Measurements from ENCODE around the gene CEACAM3.

DNA sequence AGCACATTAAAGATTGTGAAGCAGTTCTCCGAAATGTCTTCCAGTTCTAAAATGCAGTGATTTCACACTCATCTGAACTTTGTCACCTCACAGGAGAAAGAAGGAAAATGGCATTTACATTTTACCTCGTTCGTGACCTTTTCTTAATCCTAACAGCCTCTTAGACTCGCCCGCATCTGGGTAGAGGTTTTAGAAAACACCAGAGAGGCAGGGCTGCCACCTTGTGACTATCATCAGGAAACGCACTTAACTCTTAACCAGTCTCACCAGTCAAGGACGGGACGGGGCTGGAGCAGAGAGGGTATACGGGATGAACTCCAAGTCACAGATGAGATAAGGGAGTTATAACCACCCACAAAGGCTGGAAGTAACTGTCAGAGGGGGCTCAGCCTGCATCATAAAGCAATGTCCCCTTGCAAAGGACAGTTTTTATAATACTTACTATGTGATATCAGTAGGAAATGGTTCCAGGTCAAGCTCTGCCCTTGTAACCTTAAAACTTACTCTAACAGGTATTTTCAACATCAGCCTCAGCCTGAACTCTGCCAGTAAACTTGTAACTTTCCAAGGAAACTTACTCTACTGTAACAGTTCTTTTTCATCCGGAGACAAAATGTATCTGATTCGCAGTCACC is 49.7 kb upstream of the CEACAM3 start:
- TF ChIP-seq, protein P1, sequence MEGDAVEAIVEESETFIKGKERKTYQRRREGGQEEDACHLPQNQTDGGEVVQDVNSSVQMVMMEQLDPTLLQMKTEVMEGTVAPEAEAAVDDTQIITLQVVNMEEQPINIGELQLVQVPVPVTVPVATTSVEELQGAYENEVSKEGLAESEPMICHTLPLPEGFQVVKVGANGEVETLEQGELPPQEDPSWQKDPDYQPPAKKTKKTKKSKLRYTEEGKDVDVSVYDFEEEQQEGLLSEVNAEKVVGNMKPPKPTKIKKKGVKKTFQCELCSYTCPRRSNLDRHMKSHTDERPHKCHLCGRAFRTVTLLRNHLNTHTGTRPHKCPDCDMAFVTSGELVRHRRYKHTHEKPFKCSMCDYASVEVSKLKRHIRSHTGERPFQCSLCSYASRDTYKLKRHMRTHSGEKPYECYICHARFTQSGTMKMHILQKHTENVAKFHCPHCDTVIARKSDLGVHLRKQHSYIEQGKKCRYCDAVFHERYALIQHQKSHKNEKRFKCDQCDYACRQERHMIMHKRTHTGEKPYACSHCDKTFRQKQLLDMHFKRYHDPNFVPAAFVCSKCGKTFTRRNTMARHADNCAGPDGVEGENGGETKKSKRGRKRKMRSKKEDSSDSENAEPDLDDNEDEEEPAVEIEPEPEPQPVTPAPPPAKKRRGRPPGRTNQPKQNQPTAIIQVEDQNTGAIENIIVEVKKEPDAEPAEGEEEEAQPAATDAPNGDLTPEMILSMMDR (conservative IDR thresholded peaks at IDR 0.05): peak; percentile 83
- no peak for TF ChIP-seq EZH2 (IDR thresholded peaks at IDR 0.05; ENCODE audit: low read depth)
